Measurements from ENCODE around the gene BBS12. TPM values are rescaled to one million over a fixed set of nuclear protein-coding genes. Genes with fewer than 3 reads are reported as not detected.

The BBS12 gene
- total RNA-seq, 4 donors from 2014 or later, result 1.5 to 5.5 (median 4.0) TPM

GRCh38 chr4:122785099-122785498 is 52.6 kb downstream of the BBS12 start:
- TF ChIP-seq CTCF (IDR thresholded peaks at IDR 0.05; ENCODE audit: low read depth), result no peak

- TF ChIP-seq CTCF (IDR thresholded peaks at IDR 0.05; ENCODE audit: low read depth), result no peak
Measured at GRCh38 chr4:122787940-122788339, 55.4 kb downstream of the BBS12 start.

GRCh38 chr4:122788935-122789334 is 56.4 kb downstream of the BBS12 start:
- no peak for TF ChIP-seq CTCF (IDR thresholded peaks at IDR 0.05; ENCODE audit: low read depth)

GRCh38 chr4:122793811-122794210 is 61.3 kb downstream of the BBS12 start:
- no peak for TF ChIP-seq CTCF (IDR thresholded peaks at IDR 0.05; ENCODE audit: low read depth)

Other genes starting within 250 kb of the BBS12 start
- not detected for gene IL21, start 111.6 kb upstream of the BBS12 start, total RNA-seq
- 10 to 100 TPM; 35.5 to 51.5 (median 44.5) TPM for gene FGF2, start 94.1 kb downstream of the BBS12 start, total RNA-seq
- gene NUDT6, start 189.9 kb downstream of the BBS12 start, total RNA-seq, result 1 to 10 TPM; 6.0 to 9.2 (median 7.7) TPM

Measured in subcutaneous adipose tissue (tissue), 4 donors.